ENCODE results near the gene OR51B5. TPM values are rescaled to one million over a fixed set of nuclear protein-coding genes. Genes with fewer than 3 reads are reported as not detected.

Gene OR51B5
- total and polyA plus RNA-seq, 2 experiments from 2014 or later: not detected

DNA sequence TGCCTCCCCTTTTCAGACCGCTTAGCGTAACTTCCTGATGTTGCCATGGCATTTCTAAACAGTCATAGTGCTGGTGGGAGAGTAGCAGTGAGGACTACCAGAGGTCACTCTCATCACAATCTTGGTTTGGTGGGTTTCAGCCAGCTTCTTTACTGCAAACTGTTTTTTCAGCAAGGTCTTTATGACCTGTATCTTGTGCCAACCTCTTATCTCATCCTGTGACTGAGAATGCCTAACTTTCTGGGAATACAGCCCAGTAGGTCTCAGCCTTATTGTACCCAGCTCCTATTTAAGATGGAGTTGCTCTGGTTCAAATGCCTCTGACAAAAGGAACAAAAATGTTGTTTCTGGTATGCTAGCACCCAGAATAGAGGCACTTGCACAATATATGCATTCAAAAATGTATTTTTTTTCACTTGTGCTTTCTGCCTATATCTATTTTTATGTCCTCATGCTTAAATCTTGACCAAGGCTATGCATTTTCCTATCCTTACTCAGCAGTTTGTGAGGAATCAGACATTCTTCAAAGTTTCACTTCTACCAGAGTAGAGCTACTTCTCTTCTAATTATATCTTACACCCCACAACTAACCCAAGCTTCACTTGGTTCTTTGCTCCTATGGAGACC lies 24.2 kb upstream of the OR51B5 start:
- no peak for DNase-seq (ENCODE audit: low spot score)
- Mint-ChIP-seq H3K36me3 (ENCODE audit: low read depth) (peaks cover under 1% of the 10 kb centered on the region; the same call in 1 of the 3 replicates), H3K4me3 (no peak overlapping the region), H3K27ac (no peak overlapping the region), H3K27me3 (ENCODE audit: insufficient read depth, low read depth, poor library complexity) (peaks cover 2% of the 10 kb centered on the region), H3K9me3 (peaks cover under 1% of the 10 kb centered on the region; the same call in 2 of the 3 replicates), H3K4me1 (peaks cover 8% of the 10 kb centered on the region; the same call in 2 of the 3 replicates)
- Histone ChIP-seq H3K4me3 (no peak overlapping the region), H3K27me3 (ENCODE audit: insufficient read depth) (no peaks in the 10 kb centered on the region), H3K4me1 (ENCODE audit: insufficient read depth) (peaks cover 20% of the 10 kb centered on the region), H3K27ac (ENCODE audit: low read depth) (no peak overlapping the region), H3K4me2 (no peak overlapping the region), H2AFZ (no peak overlapping the region), H3K9me2 (ENCODE audit: insufficient read depth) (no peaks in the 10 kb centered on the region), H3K79me2 (replicated peaks; ENCODE audit: insufficient read depth) (no peaks in the 10 kb centered on the region), H3F3A (replicated peaks; ENCODE audit: low read depth) (no peaks in the 10 kb centered on the region), H3K36me3 (ENCODE audit: insufficient read depth) (no peaks in the 10 kb centered on the region), H4K20me1 (replicated peaks; ENCODE audit: insufficient read depth) (no peaks in the 10 kb centered on the region)
- TF ChIP-seq ZNF114 (CRISPR knock-in tag; IDR thresholded peaks at IDR 0.05) (no peak), JUNB (IDR thresholded peaks at IDR 0.05; ENCODE audit: unreplicated experiment) (no peak), STAT1 (IDR thresholded peaks at IDR 0.05; ENCODE audit: unreplicated experiment) (no peak), NANOG (IDR thresholded peaks at IDR 0.05; ENCODE audit: borderline replicate concordance) (no peak), EZH2 (IDR thresholded peaks at IDR 0.05; ENCODE audit: low read depth, unreplicated experiment) (no peak), POLR2AphosphoS5 (IDR thresholded peaks at IDR 0.05; ENCODE audit: low read depth) (no peak), CREB1 (CRISPR knock-in tag; IDR thresholded peaks at IDR 0.05; ENCODE audit: low read depth) (no peak), ZNF331 (CRISPR knock-in tag; IDR thresholded peaks at IDR 0.05; ENCODE audit: low read depth) (no peak), EZH2phosphoT487 (IDR thresholded peaks at IDR 0.05; ENCODE audit: unreplicated experiment) (no peak)
- TF ChIP-seq, protein P1, sequence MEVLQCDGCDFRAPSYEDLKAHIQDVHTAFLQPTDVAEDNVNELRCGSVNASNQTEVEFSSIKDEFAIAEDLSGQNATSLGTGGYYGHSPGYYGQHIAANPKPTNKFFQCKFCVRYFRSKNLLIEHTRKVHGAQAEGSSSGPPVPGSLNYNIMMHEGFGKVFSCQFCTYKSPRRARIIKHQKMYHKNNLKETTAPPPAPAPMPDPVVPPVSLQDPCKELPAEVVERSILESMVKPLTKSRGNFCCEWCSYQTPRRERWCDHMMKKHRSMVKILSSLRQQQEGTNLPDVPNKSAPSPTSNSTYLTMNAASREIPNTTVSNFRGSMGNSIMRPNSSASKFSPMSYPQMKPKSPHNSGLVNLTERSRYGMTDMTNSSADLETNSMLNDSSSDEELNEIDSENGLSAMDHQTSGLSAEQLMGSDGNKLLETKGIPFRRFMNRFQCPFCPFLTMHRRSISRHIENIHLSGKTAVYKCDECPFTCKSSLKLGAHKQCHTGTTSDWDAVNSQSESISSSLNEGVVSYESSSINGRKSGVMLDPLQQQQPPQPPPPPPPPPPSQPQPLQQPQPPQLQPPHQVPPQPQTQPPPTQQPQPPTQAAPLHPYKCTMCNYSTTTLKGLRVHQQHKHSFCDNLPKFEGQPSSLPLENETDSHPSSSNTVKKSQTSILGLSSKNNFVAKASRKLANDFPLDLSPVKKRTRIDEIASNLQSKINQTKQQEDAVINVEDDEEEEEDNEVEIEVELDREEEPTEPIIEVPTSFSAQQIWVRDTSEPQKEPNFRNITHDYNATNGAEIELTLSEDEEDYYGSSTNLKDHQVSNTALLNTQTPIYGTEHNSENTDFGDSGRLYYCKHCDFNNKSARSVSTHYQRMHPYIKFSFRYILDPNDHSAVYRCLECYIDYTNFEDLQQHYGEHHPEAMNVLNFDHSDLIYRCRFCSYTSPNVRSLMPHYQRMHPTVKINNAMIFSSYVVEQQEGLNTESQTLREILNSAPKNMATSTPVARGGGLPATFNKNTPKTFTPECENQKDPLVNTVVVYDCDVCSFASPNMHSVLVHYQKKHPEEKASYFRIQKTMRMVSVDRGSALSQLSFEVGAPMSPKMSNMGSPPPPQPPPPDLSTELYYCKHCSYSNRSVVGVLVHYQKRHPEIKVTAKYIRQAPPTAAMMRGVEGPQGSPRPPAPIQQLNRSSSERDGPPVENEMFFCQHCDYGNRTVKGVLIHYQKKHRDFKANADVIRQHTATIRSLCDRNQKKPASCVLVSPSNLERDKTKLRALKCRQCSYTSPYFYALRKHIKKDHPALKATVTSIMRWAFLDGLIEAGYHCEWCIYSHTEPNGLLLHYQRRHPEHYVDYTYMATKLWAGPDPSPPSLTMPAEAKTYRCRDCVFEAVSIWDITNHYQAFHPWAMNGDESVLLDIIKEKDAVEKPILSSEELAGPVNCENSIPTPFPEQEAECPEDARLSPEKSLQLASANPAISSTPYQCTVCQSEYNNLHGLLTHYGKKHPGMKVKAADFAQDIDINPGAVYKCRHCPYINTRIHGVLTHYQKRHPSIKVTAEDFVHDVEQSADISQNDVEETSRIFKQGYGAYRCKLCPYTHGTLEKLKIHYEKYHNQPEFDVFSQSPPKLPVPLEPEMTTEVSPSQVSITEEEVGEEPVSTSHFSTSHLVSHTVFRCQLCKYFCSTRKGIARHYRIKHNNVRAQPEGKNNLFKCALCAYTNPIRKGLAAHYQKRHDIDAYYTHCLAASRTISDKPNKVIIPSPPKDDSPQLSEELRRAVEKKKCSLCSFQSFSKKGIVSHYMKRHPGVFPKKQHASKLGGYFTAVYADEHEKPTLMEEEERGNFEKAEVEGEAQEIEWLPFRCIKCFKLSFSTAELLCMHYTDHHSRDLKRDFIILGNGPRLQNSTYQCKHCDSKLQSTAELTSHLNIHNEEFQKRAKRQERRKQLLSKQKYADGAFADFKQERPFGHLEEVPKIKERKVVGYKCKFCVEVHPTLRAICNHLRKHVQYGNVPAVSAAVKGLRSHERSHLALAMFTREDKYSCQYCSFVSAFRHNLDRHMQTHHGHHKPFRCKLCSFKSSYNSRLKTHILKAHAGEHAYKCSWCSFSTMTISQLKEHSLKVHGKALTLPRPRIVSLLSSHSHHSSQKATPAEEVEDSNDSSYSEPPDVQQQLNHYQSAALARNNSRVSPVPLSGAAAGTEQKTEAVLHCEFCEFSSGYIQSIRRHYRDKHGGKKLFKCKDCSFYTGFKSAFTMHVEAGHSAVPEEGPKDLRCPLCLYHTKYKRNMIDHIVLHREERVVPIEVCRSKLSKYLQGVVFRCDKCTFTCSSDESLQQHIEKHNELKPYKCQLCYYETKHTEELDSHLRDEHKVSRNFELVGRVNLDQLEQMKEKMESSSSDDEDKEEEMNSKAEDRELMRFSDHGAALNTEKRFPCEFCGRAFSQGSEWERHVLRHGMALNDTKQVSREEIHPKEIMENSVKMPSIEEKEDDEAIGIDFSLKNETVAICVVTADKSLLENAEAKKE (CRISPR knock-in tag; IDR thresholded peaks at IDR 0.05): no peak
- TF ChIP-seq, protein P2, sequence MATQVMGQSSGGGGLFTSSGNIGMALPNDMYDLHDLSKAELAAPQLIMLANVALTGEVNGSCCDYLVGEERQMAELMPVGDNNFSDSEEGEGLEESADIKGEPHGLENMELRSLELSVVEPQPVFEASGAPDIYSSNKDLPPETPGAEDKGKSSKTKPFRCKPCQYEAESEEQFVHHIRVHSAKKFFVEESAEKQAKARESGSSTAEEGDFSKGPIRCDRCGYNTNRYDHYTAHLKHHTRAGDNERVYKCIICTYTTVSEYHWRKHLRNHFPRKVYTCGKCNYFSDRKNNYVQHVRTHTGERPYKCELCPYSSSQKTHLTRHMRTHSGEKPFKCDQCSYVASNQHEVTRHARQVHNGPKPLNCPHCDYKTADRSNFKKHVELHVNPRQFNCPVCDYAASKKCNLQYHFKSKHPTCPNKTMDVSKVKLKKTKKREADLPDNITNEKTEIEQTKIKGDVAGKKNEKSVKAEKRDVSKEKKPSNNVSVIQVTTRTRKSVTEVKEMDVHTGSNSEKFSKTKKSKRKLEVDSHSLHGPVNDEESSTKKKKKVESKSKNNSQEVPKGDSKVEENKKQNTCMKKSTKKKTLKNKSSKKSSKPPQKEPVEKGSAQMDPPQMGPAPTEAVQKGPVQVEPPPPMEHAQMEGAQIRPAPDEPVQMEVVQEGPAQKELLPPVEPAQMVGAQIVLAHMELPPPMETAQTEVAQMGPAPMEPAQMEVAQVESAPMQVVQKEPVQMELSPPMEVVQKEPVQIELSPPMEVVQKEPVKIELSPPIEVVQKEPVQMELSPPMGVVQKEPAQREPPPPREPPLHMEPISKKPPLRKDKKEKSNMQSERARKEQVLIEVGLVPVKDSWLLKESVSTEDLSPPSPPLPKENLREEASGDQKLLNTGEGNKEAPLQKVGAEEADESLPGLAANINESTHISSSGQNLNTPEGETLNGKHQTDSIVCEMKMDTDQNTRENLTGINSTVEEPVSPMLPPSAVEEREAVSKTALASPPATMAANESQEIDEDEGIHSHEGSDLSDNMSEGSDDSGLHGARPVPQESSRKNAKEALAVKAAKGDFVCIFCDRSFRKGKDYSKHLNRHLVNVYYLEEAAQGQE (IDR thresholded peaks at IDR 0.05; ENCODE audit: unreplicated experiment): no peak
- TF ChIP-seq, protein P3, sequence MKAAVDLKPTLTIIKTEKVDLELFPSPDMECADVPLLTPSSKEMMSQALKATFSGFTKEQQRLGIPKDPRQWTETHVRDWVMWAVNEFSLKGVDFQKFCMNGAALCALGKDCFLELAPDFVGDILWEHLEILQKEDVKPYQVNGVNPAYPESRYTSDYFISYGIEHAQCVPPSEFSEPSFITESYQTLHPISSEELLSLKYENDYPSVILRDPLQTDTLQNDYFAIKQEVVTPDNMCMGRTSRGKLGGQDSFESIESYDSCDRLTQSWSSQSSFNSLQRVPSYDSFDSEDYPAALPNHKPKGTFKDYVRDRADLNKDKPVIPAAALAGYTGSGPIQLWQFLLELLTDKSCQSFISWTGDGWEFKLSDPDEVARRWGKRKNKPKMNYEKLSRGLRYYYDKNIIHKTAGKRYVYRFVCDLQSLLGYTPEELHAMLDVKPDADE (IDR thresholded peaks at IDR 0.05): no peak
- TF ChIP-seq, protein P4, sequence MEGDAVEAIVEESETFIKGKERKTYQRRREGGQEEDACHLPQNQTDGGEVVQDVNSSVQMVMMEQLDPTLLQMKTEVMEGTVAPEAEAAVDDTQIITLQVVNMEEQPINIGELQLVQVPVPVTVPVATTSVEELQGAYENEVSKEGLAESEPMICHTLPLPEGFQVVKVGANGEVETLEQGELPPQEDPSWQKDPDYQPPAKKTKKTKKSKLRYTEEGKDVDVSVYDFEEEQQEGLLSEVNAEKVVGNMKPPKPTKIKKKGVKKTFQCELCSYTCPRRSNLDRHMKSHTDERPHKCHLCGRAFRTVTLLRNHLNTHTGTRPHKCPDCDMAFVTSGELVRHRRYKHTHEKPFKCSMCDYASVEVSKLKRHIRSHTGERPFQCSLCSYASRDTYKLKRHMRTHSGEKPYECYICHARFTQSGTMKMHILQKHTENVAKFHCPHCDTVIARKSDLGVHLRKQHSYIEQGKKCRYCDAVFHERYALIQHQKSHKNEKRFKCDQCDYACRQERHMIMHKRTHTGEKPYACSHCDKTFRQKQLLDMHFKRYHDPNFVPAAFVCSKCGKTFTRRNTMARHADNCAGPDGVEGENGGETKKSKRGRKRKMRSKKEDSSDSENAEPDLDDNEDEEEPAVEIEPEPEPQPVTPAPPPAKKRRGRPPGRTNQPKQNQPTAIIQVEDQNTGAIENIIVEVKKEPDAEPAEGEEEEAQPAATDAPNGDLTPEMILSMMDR (conservative IDR thresholded peaks at IDR 0.05; ENCODE audit: low read depth in 2 of 2): no peak
- no peak for ATAC-seq
